Lower leg skin (tissue), 3 donors: Measurements from ENCODE around the gene RAB3D.

Experiments used
- CTCF ChIP-seq, 3 donors: fragments of 450-650 bp; IDR thresholded peaks; one replicate each; pipeline ENCODE4 v1.5.1; 2016; ENCODE audit warnings: antibody characterized with exemption in 3 of 3, mild to moderate bottlenecking in 3 of 3, moderate library complexity in 2 of 3
- POLR2A ChIP-seq, 2 donors: fragments of 450-650 bp; IDR thresholded peaks; one replicate each; pipeline ENCODE4 v1.6.1; 2016 to 2017; ENCODE audit warnings: antibody characterized with exemption in 2 of 2, mild to moderate bottlenecking in 1 of 2, moderate library complexity in 1 of 2

- TF ChIP-seq POLR2A (IDR thresholded peaks at IDR 0.05) (no peak), CTCF (IDR thresholded peaks at IDR 0.05) (no peak)
Measured at GRCh38 chr19:11321191-11322126, 18.0 kb downstream of the RAB3D start.
